ENCODE results near the gene SLC4A11. TPM values are rescaled to one million over a fixed set of nuclear protein-coding genes. Genes with fewer than 3 reads are reported as not detected.
A peak's percentile ranks its signal among the peaks of the same experiment; 100 is the strongest.

SLC4A11 gene
- polyA plus RNA-seq, 1 donor (not counting 4 experiments of a cell fraction or from before 2014, with no cell fraction given): 4.7 TPM

GRCh38 chr20:3239867-3240775 is 1.1 kb upstream of the SLC4A11 start:
- FAIRE-seq: peak; percentile 83

DNA sequence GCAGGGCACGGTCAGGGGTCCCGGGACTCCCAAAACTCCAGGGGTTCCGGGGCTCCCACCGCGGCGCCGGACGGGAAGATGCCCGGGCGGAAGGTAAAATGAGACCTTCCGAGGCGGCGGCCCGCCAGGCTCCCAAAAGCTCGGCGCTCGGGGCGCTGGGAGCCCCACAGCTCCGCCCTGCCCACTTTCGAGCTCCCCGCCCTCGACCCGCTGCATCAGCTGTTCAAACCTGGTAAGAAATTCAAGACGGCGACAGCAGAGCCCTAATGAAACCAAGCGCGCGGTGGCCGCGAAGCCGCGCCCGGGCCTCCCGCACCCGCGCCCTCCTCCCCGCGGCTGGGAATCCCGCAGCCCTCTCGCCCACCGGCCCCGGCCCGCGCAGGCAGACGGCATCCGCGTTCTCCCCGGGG is 369 bp downstream of the SLC4A11 start:
- H3K9me3 ChIP-seq (ENCODE audit: control insufficient read depth, low read depth, low read length): no peaks in the 10 kb centered on the region
- H3K4me3 ChIP-seq (ENCODE audit: control insufficient read depth in 2 of 3, extremely low read depth in 1 of 3, insufficient read depth in 2 of 3, low read depth in 1 of 3, low read length in 3 of 3): peak overlapping the region; percentile 66 to 87 (median 86)
- H2AFZ ChIP-seq (ENCODE audit: control insufficient read depth, low read length): peak overlapping the region; percentile 56
- no peaks in the 10 kb centered on the region for H3K27me3 ChIP-seq (ENCODE audit: control insufficient read depth, extremely low read depth, insufficient read depth, low read length)
- peaks cover 25% of the 10 kb centered on the region for H3K4me1 ChIP-seq (ENCODE audit: control insufficient read depth, extremely low read depth, insufficient read depth, low read length)
- H4K20me1 ChIP-seq (ENCODE audit: control insufficient read depth, extremely low read depth, insufficient read depth, low read length): peaks cover 8% of the 10 kb centered on the region
- TF ChIP-seq, protein P1, sequence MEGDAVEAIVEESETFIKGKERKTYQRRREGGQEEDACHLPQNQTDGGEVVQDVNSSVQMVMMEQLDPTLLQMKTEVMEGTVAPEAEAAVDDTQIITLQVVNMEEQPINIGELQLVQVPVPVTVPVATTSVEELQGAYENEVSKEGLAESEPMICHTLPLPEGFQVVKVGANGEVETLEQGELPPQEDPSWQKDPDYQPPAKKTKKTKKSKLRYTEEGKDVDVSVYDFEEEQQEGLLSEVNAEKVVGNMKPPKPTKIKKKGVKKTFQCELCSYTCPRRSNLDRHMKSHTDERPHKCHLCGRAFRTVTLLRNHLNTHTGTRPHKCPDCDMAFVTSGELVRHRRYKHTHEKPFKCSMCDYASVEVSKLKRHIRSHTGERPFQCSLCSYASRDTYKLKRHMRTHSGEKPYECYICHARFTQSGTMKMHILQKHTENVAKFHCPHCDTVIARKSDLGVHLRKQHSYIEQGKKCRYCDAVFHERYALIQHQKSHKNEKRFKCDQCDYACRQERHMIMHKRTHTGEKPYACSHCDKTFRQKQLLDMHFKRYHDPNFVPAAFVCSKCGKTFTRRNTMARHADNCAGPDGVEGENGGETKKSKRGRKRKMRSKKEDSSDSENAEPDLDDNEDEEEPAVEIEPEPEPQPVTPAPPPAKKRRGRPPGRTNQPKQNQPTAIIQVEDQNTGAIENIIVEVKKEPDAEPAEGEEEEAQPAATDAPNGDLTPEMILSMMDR (optimal IDR thresholded peaks at IDR 0.05 in 1 of 3, IDR thresholded peaks at IDR 0.05 in 1 of 3, conservative IDR thresholded peaks at IDR 0.05 in 1 of 3; ENCODE audit: extremely low read depth in 1 of 3, insufficient read depth in 2 of 3, low read length in 3 of 3): no peak
- TF ChIP-seq EZH2 (IDR thresholded peaks at IDR 0.05; ENCODE audit: low read length): no peak
- no peaks in the 10 kb centered on the region for H3K79me2 ChIP-seq (ENCODE audit: control insufficient read depth, insufficient read depth, low read length)
- peaks cover 2% of the 10 kb centered on the region for H3K9me1 ChIP-seq (ENCODE audit: control insufficient read depth, extremely low read depth, insufficient read depth, low read length)
- FAIRE-seq: no peak
- peak overlapping the region; percentile 77 for H3K9ac ChIP-seq (ENCODE audit: control insufficient read depth, extremely low read depth, insufficient read depth, low read length)
- H3K36me3 ChIP-seq (ENCODE audit: control insufficient read depth in 2 of 2, extremely low read depth in 1 of 2, insufficient read depth in 2 of 2, low read length in 2 of 2): peaks cover 2% of the 10 kb centered on the region in 2 experiments
- DNase-seq (ENCODE audit: low read depth, low spot score): no peak
- H3K4me2 ChIP-seq (ENCODE audit: control insufficient read depth, extremely low read depth, insufficient read depth, low read depth, low read length): peak overlapping the region; percentile 87
- H3K27ac ChIP-seq (ENCODE audit: control insufficient read depth, insufficient read depth, low read length): no peak overlapping the region
- dilution Hi-C loops (cut with MboI; ENCODE audit: extremely low pct_ligation_motif_present, low sequenced_read_pairs): no loop called here

More at GRCh38 chr20:3239867-3240775, 1.1 kb upstream of the SLC4A11 start:
- H4K20me1 ChIP-seq (ENCODE audit: control insufficient read depth, extremely low read depth, insufficient read depth, low read length): peaks cover 8% of the 10 kb centered on the region
- H3K9me1 ChIP-seq (ENCODE audit: control insufficient read depth, extremely low read depth, insufficient read depth, low read length): peaks cover 2% of the 10 kb centered on the region
- H3K36me3 ChIP-seq (ENCODE audit: control insufficient read depth in 2 of 2, extremely low read depth in 1 of 2, insufficient read depth in 2 of 2, low read length in 2 of 2): peaks cover 0 to 2% of the 10 kb centered on the region in 2 experiments
- H3K27ac ChIP-seq (ENCODE audit: control insufficient read depth, insufficient read depth, low read length): peak overlapping the region; percentile 57
- H3K79me2 ChIP-seq (ENCODE audit: control insufficient read depth, insufficient read depth, low read length): no peaks in the 10 kb centered on the region
- peak overlapping the region; percentile 66 to 87 (median 86) for H3K4me3 ChIP-seq (ENCODE audit: control insufficient read depth in 2 of 3, extremely low read depth in 1 of 3, insufficient read depth in 2 of 3, low read depth in 1 of 3, low read length in 3 of 3)
- TF ChIP-seq EZH2 (IDR thresholded peaks at IDR 0.05; ENCODE audit: low read length): no peak
- TF ChIP-seq, protein P1 (optimal IDR thresholded peaks at IDR 0.05 in 1 of 3, IDR thresholded peaks at IDR 0.05 in 1 of 3, conservative IDR thresholded peaks at IDR 0.05 in 1 of 3; ENCODE audit: extremely low read depth in 1 of 3, insufficient read depth in 2 of 3, low read length in 3 of 3): no peak
- H3K9me3 ChIP-seq (ENCODE audit: control insufficient read depth, low read depth, low read length): no peaks in the 10 kb centered on the region
- no peaks in the 10 kb centered on the region for H3K27me3 ChIP-seq (ENCODE audit: control insufficient read depth, extremely low read depth, insufficient read depth, low read length)
- H3K9ac ChIP-seq (ENCODE audit: control insufficient read depth, extremely low read depth, insufficient read depth, low read length): peak overlapping the region; percentile 77
- no peak for DNase-seq (ENCODE audit: low read depth, low spot score)
- peak overlapping the region; percentile 95 for H2AFZ ChIP-seq (ENCODE audit: control insufficient read depth, low read length)
- H3K4me2 ChIP-seq (ENCODE audit: control insufficient read depth, extremely low read depth, insufficient read depth, low read depth, low read length): peak overlapping the region; percentile 87
- H3K4me1 ChIP-seq (ENCODE audit: control insufficient read depth, extremely low read depth, insufficient read depth, low read length): peaks cover 25% of the 10 kb centered on the region
- dilution Hi-C loops (cut with MboI; ENCODE audit: extremely low pct_ligation_motif_present, low sequenced_read_pairs): no loop called here

Measured in keratinocyte (primary cell).